ENCODE results near the gene DMD.

Gene DMD

GRCh38 chrX:31656013-31656412, 1555.3 kb downstream of the DMD start:
- Histone ChIP-seq H3F3A (ENCODE audit: low read depth) (no peaks in the 10 kb centered on the region), H3K27me3 (ENCODE audit: insufficient read depth, low read length, poor library complexity, severe bottlenecking) (no peaks in the 10 kb centered on the region), H2AFZ (ENCODE audit: low read length) (no peak overlapping the region), H3K4me2 (ENCODE audit: low read depth, low read length, poor library complexity, severe bottlenecking) (no peak overlapping the region), H3K9me2 (replicated peaks; ENCODE audit: low read depth, low read length) (no peaks in the 10 kb centered on the region), H3K36me3 (ENCODE audit: insufficient read depth, low read length) (no peaks in the 10 kb centered on the region), H3K9ac (ENCODE audit: low read depth, low read length, poor library complexity, severe bottlenecking) (no peak overlapping the region), H4K20me1 (ENCODE audit: insufficient read depth, low read length, poor library complexity, severe bottlenecking) (no peaks in the 10 kb centered on the region), H3K4me3 (ENCODE audit: low read length, poor library complexity, severe bottlenecking) (no peak overlapping the region), H3K4me1 (ENCODE audit: insufficient read depth, low read length, poor library complexity, severe bottlenecking) (no peaks in the 10 kb centered on the region), H3K79me2 (ENCODE audit: insufficient read depth, low read length) (no peaks in the 10 kb centered on the region), H3K9me3 (ENCODE audit: insufficient read depth, low read depth, low read length) (no peaks in the 10 kb centered on the region)
- no peak for TF ChIP-seq CTCF (conservative IDR thresholded peaks at IDR 0.05; ENCODE audit: low read length)
- no peak for TF ChIP-seq EZH2phosphoT487 (IDR thresholded peaks at IDR 0.05; ENCODE audit: borderline replicate concordance)

- no peaks in the 10 kb centered on the region for H3K4me1 ChIP-seq (ENCODE audit: insufficient read depth, low read length, poor library complexity, severe bottlenecking)
- H3K4me2 ChIP-seq (ENCODE audit: low read depth, low read length, poor library complexity, severe bottlenecking): no peak overlapping the region
Observed at GRCh38 chrX:31653422-31653821, 1557.9 kb downstream of the DMD start.

GRCh38 chrX:31652650-31653049, 1558.7 kb downstream of the DMD start:
- TF ChIP-seq CTCF (conservative IDR thresholded peaks at IDR 0.05; ENCODE audit: low read length) (no peak), EZH2phosphoT487 (IDR thresholded peaks at IDR 0.05; ENCODE audit: borderline replicate concordance) (no peak)
- Histone ChIP-seq H3K4me2 (ENCODE audit: low read depth, low read length, poor library complexity, severe bottlenecking) (no peak overlapping the region), H2AFZ (ENCODE audit: low read length) (no peak overlapping the region), H3K9ac (ENCODE audit: low read depth, low read length, poor library complexity, severe bottlenecking) (no peak overlapping the region), H3K4me1 (ENCODE audit: insufficient read depth, low read length, poor library complexity, severe bottlenecking) (no peaks in the 10 kb centered on the region), H3K27me3 (ENCODE audit: insufficient read depth, low read length, poor library complexity, severe bottlenecking) (no peaks in the 10 kb centered on the region), H3K4me3 (ENCODE audit: low read length, poor library complexity, severe bottlenecking) (no peak overlapping the region), H4K20me1 (ENCODE audit: insufficient read depth, low read length, poor library complexity, severe bottlenecking) (no peaks in the 10 kb centered on the region), H3K9me2 (replicated peaks; ENCODE audit: low read depth, low read length) (no peaks in the 10 kb centered on the region), H3K9me3 (ENCODE audit: insufficient read depth, low read depth, low read length) (no peaks in the 10 kb centered on the region), H3F3A (ENCODE audit: low read depth) (no peaks in the 10 kb centered on the region), H3K36me3 (ENCODE audit: insufficient read depth, low read length) (no peaks in the 10 kb centered on the region), H3K79me2 (ENCODE audit: insufficient read depth, low read length) (no peaks in the 10 kb centered on the region)

More at GRCh38 chrX:31653422-31653821, 1557.9 kb downstream of the DMD start:
- Histone ChIP-seq H3K4me3 (ENCODE audit: low read length, poor library complexity, severe bottlenecking) (no peak overlapping the region), H3K9ac (ENCODE audit: low read depth, low read length, poor library complexity, severe bottlenecking) (no peak overlapping the region), H2AFZ (ENCODE audit: low read length) (no peak overlapping the region), H3F3A (ENCODE audit: low read depth) (no peaks in the 10 kb centered on the region), H3K9me3 (ENCODE audit: insufficient read depth, low read depth, low read length) (no peaks in the 10 kb centered on the region), H3K27me3 (ENCODE audit: insufficient read depth, low read length, poor library complexity, severe bottlenecking) (no peaks in the 10 kb centered on the region), H4K20me1 (ENCODE audit: insufficient read depth, low read length, poor library complexity, severe bottlenecking) (no peaks in the 10 kb centered on the region), H3K79me2 (ENCODE audit: insufficient read depth, low read length) (no peaks in the 10 kb centered on the region), H3K36me3 (ENCODE audit: insufficient read depth, low read length) (no peaks in the 10 kb centered on the region), H3K9me2 (replicated peaks; ENCODE audit: low read depth, low read length) (no peaks in the 10 kb centered on the region)
- TF ChIP-seq CTCF (conservative IDR thresholded peaks at IDR 0.05; ENCODE audit: low read length) (no peak), EZH2phosphoT487 (IDR thresholded peaks at IDR 0.05; ENCODE audit: borderline replicate concordance) (no peak)
